Sigmoid colon (tissue), 7 donors: ENCODE measurements around the gene DTX1. TPM values are rescaled to one million over a fixed set of nuclear protein-coding genes. Genes with fewer than 3 reads are reported as not detected.

Experiments
- DNase-seq: peaks from one replicate; pipeline ENCODE4 v3.0.0-alpha.2; 2019
- H3K27ac ChIP-seq, 4 donors: fragments of 200-600 bp; sonication (generic); one replicate each; pipeline ENCODE4 v1.5.1; 2016 to 2019; ENCODE audit warnings: mild to moderate bottlenecking in 1 of 4
- H3K27me3 ChIP-seq, 3 donors: fragments of 200-600 bp; sonication (generic); one replicate each; pipeline ENCODE4 v1.5.1; 2019; ENCODE audit warnings: mild to moderate bottlenecking in 1 of 3
- H3K36me3 ChIP-seq, 4 donors: fragments of 200-600 bp; sonication (generic); one replicate each; pipeline ENCODE4 v1.5.1; 2016 to 2019
- H3K4me1 ChIP-seq, 4 donors: fragments of 200-600 bp; sonication (generic); one replicate each; pipeline ENCODE4 v1.5.1; 2017 to 2019
- H3K4me3 ChIP-seq, 4 donors: fragments of 200-600 bp; sonication (generic); one replicate each; pipeline ENCODE4 v1.5.1; 2017 to 2019; ENCODE audit warnings: mild to moderate bottlenecking in 2 of 4, moderate library complexity in 1 of 4
- H3K9me3 ChIP-seq, 4 donors: fragments of 200-600 bp in 3 of 4; sonication (generic) in 3 of 4; one replicate each; pipeline versions ENCODE4 v1.5.1 to v1.6.1; 2013 to 2019
- CTCF ChIP-seq, 4 experiments: fragments of 450-650 bp in 3 of 4; fragments of 200-600 bp in 1 of 4; IDR thresholded peaks; one replicate each; pipeline ENCODE4 v1.5.1; 2016 to 2019; ENCODE audit warnings: antibody characterized with exemption in 4 of 4, mild to moderate bottlenecking in 3 of 4, moderate library complexity in 2 of 4
- EP300 ChIP-seq, 4 donors: sonication (generic); formaldehyde crosslinking; IDR thresholded peaks; one replicate each; pipeline ENCODE4 v1.6.1; 2017; ENCODE audit warnings: antibody characterized with exemption in 4 of 4
- POLR2A ChIP-seq, 2 donors: fragments of 450-650 bp; IDR thresholded peaks; one replicate each; pipeline ENCODE4 v1.6.1; 2016; ENCODE audit warnings: antibody characterized with exemption in 2 of 2, mild to moderate bottlenecking in 2 of 2, moderate library complexity in 2 of 2
- POLR2AphosphoS5 ChIP-seq, 4 donors: sonication (generic); formaldehyde crosslinking; IDR thresholded peaks; one replicate each; pipeline ENCODE4 v1.6.1; 2017; ENCODE audit warnings: antibody characterized with exemption in 4 of 4
- WGBS, 2 donors: extraction: QIAGEN DNeasy Blood & Tissue Kit; methylation state at CpG; one replicate each; pipeline ENCODE4 v1.1.7; 2013; 5-methylcytosine and 5-hydroxymethylcytosine counted together
- intact Hi-C: fragments of 100-400 bp; cut with DNase I; formaldehyde crosslinking; loops from one replicate; pipeline ENCODE4 v1.15.1; 2023
- polyA plus RNA-seq, 3 donors: library from polyadenylated mRNA; stranded (reverse); fragments of 200-250 nt; gene quantifications; one replicate each; pipeline ENCODE4 v1.2.3, GENCODE V29; 2013
- total RNA-seq, 4 donors: library from RNA; depleted of rRNA; stranded (reverse); fragments of >200 nt; gene quantifications; one replicate each; pipeline ENCODE4 v1.1.0, GENCODE V29; 2016
- donor health status: healthy with polysubstance abuse.
- donor health status: Bipolar disorder and iron deficiency.
- donor health status: healthy.

DTX1 gene
- total and polyA plus RNA-seq, 7 donors = 1.2 to 15.8 (median 3.0) TPM

- H3K27me3 ChIP-seq = peaks cover 16 to 59% (median 35%) of the 10 kb centered on the region in 3 donors
- intact Hi-C loops = no loop called here
- H3K36me3 ChIP-seq = no peaks in the 10 kb centered on the region
- H3K27ac ChIP-seq = no peak overlapping the region
- DNase-seq = no peak
- H3K9me3 ChIP-seq = no peaks in the 10 kb centered on the region
- peaks cover 0 to 14% (median 13%) of the 10 kb centered on the region in 4 donors for H3K4me1 ChIP-seq
- peak overlapping the region in 3 of 4 donors; percentile 34 to 49 (median 48) for H3K4me3 ChIP-seq
- WGBS, 2 donors = 8 to 16% methylated on average over 8 of the region's 8 CpGs
- TF ChIP-seq POLR2AphosphoS5 (IDR thresholded peaks at IDR 0.05) = no peak
- TF ChIP-seq POLR2A (IDR thresholded peaks at IDR 0.05) = no peak
- no peak for TF ChIP-seq EP300 (IDR thresholded peaks at IDR 0.05)
Measured at GRCh38 chr12:113056381-113056630, 224 bp upstream of the DTX1 start.

- 62 to 63% methylated on average over 44 of the region's 44 CpGs for WGBS, 2 donors
- no peak for TF ChIP-seq CTCF (IDR thresholded peaks at IDR 0.05)
- no peak for TF ChIP-seq POLR2A (IDR thresholded peaks at IDR 0.05)
- TF ChIP-seq POLR2AphosphoS5 (IDR thresholded peaks at IDR 0.05) = no peak
- no peak for TF ChIP-seq EP300 (IDR thresholded peaks at IDR 0.05)
- no peak for DNase-seq
- Histone ChIP-seq H3K4me3 (peak overlapping the region in 3 of 4 donors; percentile 34 to 49 (median 48)), H3K9me3 (no peaks in the 10 kb centered on the region), H3K36me3 (no peaks in the 10 kb centered on the region), H3K4me1 (peaks cover 0 to 14% (median 13%) of the 10 kb centered on the region in 4 donors), H3K27me3 (peaks cover 16 to 69% (median 35%) of the 10 kb centered on the region in 3 donors), H3K27ac (no peak overlapping the region)
- intact Hi-C loops = no loop called here
Measured at GRCh38 chr12:113057565-113058485, 1.3 kb downstream of the DTX1 start.

- Histone ChIP-seq H3K27ac (no peak overlapping the region), H3K4me3 (no peak overlapping the region), H3K27me3 (peaks cover 16 to 68% (median 35%) of the 10 kb centered on the region in 3 donors), H3K9me3 (no peaks in the 10 kb centered on the region), H3K36me3 (no peaks in the 10 kb centered on the region), H3K4me1 (peaks cover 0 to 14% (median 13%) of the 10 kb centered on the region in 4 donors)
- TF ChIP-seq CTCF (IDR thresholded peaks at IDR 0.05) = no peak
- no peak for TF ChIP-seq POLR2AphosphoS5 (IDR thresholded peaks at IDR 0.05)
- TF ChIP-seq POLR2A (IDR thresholded peaks at IDR 0.05) = no peak
- no peak for TF ChIP-seq EP300 (IDR thresholded peaks at IDR 0.05)
- intact Hi-C loops = no loop called here
- no peak for DNase-seq
- WGBS, 2 donors = 83 to 94% methylated on average over 1 of the region's 1 CpG
Measured at GRCh38 chr12:113058553-113058952, 2.0 kb downstream of the DTX1 start.

- no peaks in the 10 kb centered on the region for H3K36me3 ChIP-seq
- H3K27me3 ChIP-seq = peaks cover 22 to 74% (median 35%) of the 10 kb centered on the region in 3 donors
- no peak for DNase-seq
- peaks cover 0 to 14% (median 13%) of the 10 kb centered on the region in 4 donors for H3K4me1 ChIP-seq
- H3K9me3 ChIP-seq = no peaks in the 10 kb centered on the region
- WGBS, 2 donors = 84 to 86% methylated on average over 8 of the region's 8 CpGs
- H3K27ac ChIP-seq = no peak overlapping the region
- TF ChIP-seq EP300 (IDR thresholded peaks at IDR 0.05) (no peak), CTCF (IDR thresholded peaks at IDR 0.05) (no peak), POLR2A (IDR thresholded peaks at IDR 0.05) (no peak), POLR2AphosphoS5 (IDR thresholded peaks at IDR 0.05) (no peak)
- intact Hi-C loops = no loop called here
- H3K4me3 ChIP-seq = no peak overlapping the region
Measured at GRCh38 chr12:113059071-113059595, 2.6 kb downstream of the DTX1 start.

- intact Hi-C loops = no loop called here
- H3K4me3 ChIP-seq = no peak overlapping the region
- DNase-seq = no peak
- H3K9me3 ChIP-seq = no peaks in the 10 kb centered on the region
- H3K4me1 ChIP-seq = peaks cover 0 to 14% (median 13%) of the 10 kb centered on the region in 4 donors
- H3K36me3 ChIP-seq = no peaks in the 10 kb centered on the region
- peaks cover 22 to 74% (median 42%) of the 10 kb centered on the region in 3 donors for H3K27me3 ChIP-seq
- no peak overlapping the region for H3K27ac ChIP-seq
- WGBS, 2 donors = 80 to 91% methylated on average over 7 of the region's 7 CpGs
- no peak for TF ChIP-seq POLR2A (IDR thresholded peaks at IDR 0.05)
Measured at GRCh38 chr12:113060336-113060960, 3.9 kb downstream of the DTX1 start.
